Right lobe of liver (tissue), 6 donors: Measurements from ENCODE around the gene GAD2. TPM values are rescaled to one million over a fixed set of nuclear protein-coding genes. Genes with fewer than 3 reads are reported as not detected.

Source experiments
- ATAC-seq, 4 donors: fragments of 200-7000 bp; cut with Tn5 transposase; one replicate each; pipeline ENCODE4 v1.9.1; 2020; ENCODE audit warnings: mild to moderate bottlenecking in 4 of 4, moderate library complexity in 4 of 4
- DNase-seq, 3 donors: peaks; one replicate each; pipeline ENCODE4 v3.0.0-alpha.2; 2020
- H3K27ac ChIP-seq, 3 donors: fragments of 200-600 bp; one replicate each; pipeline ENCODE4 v1.8.0; 2022
- H3K27me3 ChIP-seq, 2 donors: fragments of 200-600 bp; one replicate each; pipeline ENCODE4 v1.8.0; 2022
- H3K36me3 ChIP-seq, 4 donors: fragments of 200-600 bp; sonication (generic) in 1 of 4; one replicate each; pipeline versions ENCODE4 v1.5.1 to v1.8.0; 2017 to 2022; ENCODE audit warnings: control low read depth in 1 of 4
- H3K4me1 ChIP-seq, 4 donors: fragments of 200-600 bp; sonication (generic) in 1 of 4; one replicate each; pipeline versions ENCODE4 v1.5.1 to v1.8.0; 2017 to 2022; ENCODE audit warnings: control low read depth in 1 of 4
- H3K4me3 ChIP-seq, 3 donors: fragments of 200-600 bp; one replicate each; pipeline ENCODE4 v1.8.0; 2022
- H3K9me3 ChIP-seq, 4 donors: fragments of 200-600 bp; sonication (generic) in 1 of 4; one replicate each; pipeline versions ENCODE4 v1.5.1 to v1.8.0; 2017 to 2022; ENCODE audit warnings: control low read depth in 1 of 4
- POLR2A ChIP-seq: fragments of 450-650 bp; IDR thresholded peaks from one replicate; pipeline ENCODE4 v1.6.1; 2017; ENCODE audit warnings: antibody characterized with exemption, mild to moderate bottlenecking
- WGBS: methylation state at CpG from one replicate; pipeline ENCODE4 v1.1.6; 2018; ENCODE audit warnings: low coverage, low lambda C conversion rate; ENCODE audit not compliant: insufficient coverage; ENCODE audit errors: missing lambda C conversion rate; 5-methylcytosine and 5-hydroxymethylcytosine counted together
- intact Hi-C, 2 donors: fragments of 100-400 bp; cut with DNase I; formaldehyde crosslinking; loops; one replicate each; pipeline versions ENCODE4 v1.11.2 to v1.14.1; 2022
- total RNA-seq, 6 experiments: library from RNA; depleted of rRNA in 2 of 6; stranded (reverse); fragments of >200 nt in 2 of 6; fragmentation: NEBNext Ultra II Directional in 3 of 6; extraction: Animal tissue kit (Norgen Biotek cat#: 25700) in 3 of 6; gene quantifications; one replicate each; pipeline versions ENCODE4 v1.1.0 to v1.2.4, GENCODE V29; 2016 to 2023
- TF ChIP-seq, protein P1 (sequence below), 4 donors: fragments of 200-600 bp in 3 of 4; fragments of 450-650 bp in 1 of 4; IDR thresholded peaks; one replicate each; pipeline versions ENCODE4 v1.5.1 to v1.8.0; 2016 to 2022; ENCODE audit warnings: antibody characterized with exemption in 4 of 4, mild to moderate bottlenecking in 2 of 4
- donor health status: DM: no; HTN: yes; CAD: no.
- donor health status: DM: no; HTN: no; CAD: no.
- donor health status: DM: no; HTN: no; CAD: no.
- donor health status: DM: no; HTN: yes; CAD: no.
- donor health status: DM: no; HTN: yes; CAD: no.

The GAD2 gene
- total RNA-seq, 6 experiments from 2014 or later = not detected

DNA sequence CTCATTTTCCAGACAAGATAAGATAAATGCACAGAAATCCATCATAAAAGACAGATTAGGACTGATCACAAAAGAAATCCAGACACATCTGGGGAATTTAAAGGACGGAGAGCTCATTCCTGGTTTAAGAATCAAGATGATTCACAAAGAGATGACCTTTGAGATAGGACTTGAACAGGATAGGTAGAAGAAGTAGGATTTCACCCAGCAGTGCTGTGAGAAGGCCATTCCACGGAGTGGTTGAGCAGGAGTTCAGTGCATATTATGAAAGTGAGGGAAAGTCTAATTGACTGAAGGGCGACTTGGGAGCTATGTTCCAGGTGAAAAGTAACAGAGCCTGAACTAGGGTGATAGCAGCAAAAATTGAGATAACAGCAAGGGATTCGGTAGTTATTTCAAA, 73.7 kb downstream of the GAD2 start:
- Histone ChIP-seq H3K27ac (no peak overlapping the region), H3K36me3 (no peaks in the 10 kb centered on the region), H3K4me3 (no peak overlapping the region), H3K9me3 (no peaks in the 10 kb centered on the region), H3K4me1 (no peaks in the 10 kb centered on the region), H3K27me3 (no peaks in the 10 kb centered on the region)
- intact Hi-C loops = no loop called here
- DNase-seq = no peak
- ATAC-seq = no peak
- TF ChIP-seq, protein P1, sequence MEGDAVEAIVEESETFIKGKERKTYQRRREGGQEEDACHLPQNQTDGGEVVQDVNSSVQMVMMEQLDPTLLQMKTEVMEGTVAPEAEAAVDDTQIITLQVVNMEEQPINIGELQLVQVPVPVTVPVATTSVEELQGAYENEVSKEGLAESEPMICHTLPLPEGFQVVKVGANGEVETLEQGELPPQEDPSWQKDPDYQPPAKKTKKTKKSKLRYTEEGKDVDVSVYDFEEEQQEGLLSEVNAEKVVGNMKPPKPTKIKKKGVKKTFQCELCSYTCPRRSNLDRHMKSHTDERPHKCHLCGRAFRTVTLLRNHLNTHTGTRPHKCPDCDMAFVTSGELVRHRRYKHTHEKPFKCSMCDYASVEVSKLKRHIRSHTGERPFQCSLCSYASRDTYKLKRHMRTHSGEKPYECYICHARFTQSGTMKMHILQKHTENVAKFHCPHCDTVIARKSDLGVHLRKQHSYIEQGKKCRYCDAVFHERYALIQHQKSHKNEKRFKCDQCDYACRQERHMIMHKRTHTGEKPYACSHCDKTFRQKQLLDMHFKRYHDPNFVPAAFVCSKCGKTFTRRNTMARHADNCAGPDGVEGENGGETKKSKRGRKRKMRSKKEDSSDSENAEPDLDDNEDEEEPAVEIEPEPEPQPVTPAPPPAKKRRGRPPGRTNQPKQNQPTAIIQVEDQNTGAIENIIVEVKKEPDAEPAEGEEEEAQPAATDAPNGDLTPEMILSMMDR (IDR thresholded peaks at IDR 0.05) = no peak
- no peak for TF ChIP-seq POLR2A
- 67% methylated on average over 4 of the region's 4 CpGs for WGBS

DNA sequence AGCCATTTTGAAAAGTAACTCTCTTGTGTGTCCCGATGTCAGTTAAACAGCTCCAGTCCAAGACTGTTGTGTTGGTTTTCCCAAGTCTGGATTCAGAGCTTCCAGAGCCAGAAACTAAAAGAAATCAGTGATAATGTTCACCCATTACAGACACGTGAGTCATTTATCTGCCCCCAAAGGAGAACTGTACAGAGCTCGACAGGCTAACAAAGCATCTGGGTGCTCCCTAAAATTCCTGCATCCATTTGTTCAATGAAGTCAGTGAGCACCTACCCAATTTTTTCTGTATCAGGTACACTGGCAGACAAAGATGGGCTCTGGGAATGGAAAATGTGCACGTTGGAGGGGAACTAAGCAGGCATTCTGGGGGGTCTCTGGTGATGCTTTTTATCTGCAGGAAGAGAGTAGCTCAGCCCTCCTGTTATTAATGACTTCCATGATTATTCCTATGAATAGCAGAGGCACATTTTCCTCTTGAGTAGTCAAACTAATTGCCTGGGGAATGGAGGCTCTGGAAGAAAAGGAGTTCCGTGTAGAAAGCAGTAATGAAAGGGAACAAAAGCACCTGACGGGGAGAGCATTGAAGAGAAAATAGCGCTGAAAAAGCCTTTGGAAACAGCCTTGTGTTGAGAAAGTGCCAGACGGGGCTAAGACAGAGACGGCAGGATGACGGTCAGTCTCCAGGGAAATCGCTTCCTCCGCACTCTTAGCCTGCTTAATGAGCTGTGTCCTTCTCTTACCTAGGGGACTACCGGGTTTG, 75.3 kb downstream of the GAD2 start:
- WGBS = 42% methylated on average over 12 of the region's 13 CpGs
- DNase-seq (no peak), ATAC-seq (no peak)
- H3K36me3 ChIP-seq = no peaks in the 10 kb centered on the region
- H3K9me3 ChIP-seq = no peaks in the 10 kb centered on the region
- no peak overlapping the region for H3K4me3 ChIP-seq
- intact Hi-C loops = no loop called here
- H3K27ac ChIP-seq = no peak overlapping the region
- no peaks in the 10 kb centered on the region for H3K27me3 ChIP-seq
- H3K4me1 ChIP-seq = no peaks in the 10 kb centered on the region
- TF ChIP-seq, protein P1 (IDR thresholded peaks at IDR 0.05) = no peak
- no peak for TF ChIP-seq POLR2A

DNA sequence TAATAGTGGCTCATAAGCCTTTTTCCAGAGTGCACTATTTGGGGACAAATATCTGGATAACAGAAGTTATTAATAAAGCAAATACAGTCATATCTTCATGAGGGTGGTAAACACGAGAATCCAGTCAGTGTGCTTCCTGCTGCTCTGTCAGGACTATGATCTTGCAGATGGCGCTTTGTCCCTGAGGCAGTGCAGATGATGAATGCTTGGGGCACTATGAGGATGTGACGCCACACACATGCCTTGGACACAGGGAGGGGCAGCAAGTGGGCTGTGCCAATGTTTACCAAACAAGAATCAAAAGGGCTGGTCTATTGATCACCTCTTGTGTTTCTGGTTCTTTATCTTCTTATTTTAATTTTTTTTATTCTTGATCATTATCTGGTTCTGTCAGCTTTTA, 79.8 kb downstream of the GAD2 start:
- intact Hi-C loops = no loop called here
- Histone ChIP-seq H3K4me1 (no peaks in the 10 kb centered on the region), H3K27me3 (no peaks in the 10 kb centered on the region), H3K4me3 (no peak overlapping the region), H3K27ac (no peak overlapping the region), H3K9me3 (no peaks in the 10 kb centered on the region), H3K36me3 (no peaks in the 10 kb centered on the region)
- DNase-seq (no peak), ATAC-seq (no peak)
- TF ChIP-seq POLR2A = no peak
- TF ChIP-seq, protein P1 (IDR thresholded peaks at IDR 0.05) = no peak
- no CpG with 5 or more reads among the region's 3 CpGs for WGBS

GRCh38 chr10:26300001-26300400, 83.4 kb downstream of the GAD2 start:
- no peaks in the 10 kb centered on the region for H3K36me3 ChIP-seq
- no peaks in the 10 kb centered on the region for H3K9me3 ChIP-seq
- no peaks in the 10 kb centered on the region for H3K4me1 ChIP-seq
- H3K27ac ChIP-seq = no peak overlapping the region
- WGBS = 35% methylated on average over 2 of the region's 2 CpGs
- TF ChIP-seq POLR2A = no peak
- TF ChIP-seq, protein P1 (IDR thresholded peaks at IDR 0.05) = no peak
- H3K27me3 ChIP-seq = no peaks in the 10 kb centered on the region
- intact Hi-C loops = no loop called here
- ATAC-seq = no peak
- H3K4me3 ChIP-seq = no peak overlapping the region
- DNase-seq = no peak
